Activated naive CD4-positive, alpha-beta T cell treated with anti-CD3 and anti-CD28 coated beads, Interleukin-2, amount 10 ng/mL, durations not matched to agents 7 days and 5 days (primary cell): ENCODE data around the gene H6PD.

Experiments used
- CTCF ChIA-PET: fragments of 350-600 bp; sonication (Branson Sonifier 250); formaldehyde crosslinking; loops from one replicate; lab custom pipeline; 2021; ENCODE audit warnings: antibody characterized with exemption; lab: Charles Lee
- DNase-seq: peaks from one replicate; pipeline ENCODE4 v3.0.0-alpha.2; 2020
- H3K27ac Mint-ChIP-seq: one replicate; pipeline ENCODE4 v1.8.0; 2021; ENCODE audit warnings: mild to moderate bottlenecking, moderate library complexity, mixed read lengths
- H3K27me3 Mint-ChIP-seq: one replicate; pipeline ENCODE4 v1.8.0; 2021; ENCODE audit warnings: mild to moderate bottlenecking, mixed read lengths
- H3K36me3 Mint-ChIP-seq: one replicate; pipeline ENCODE4 v1.8.0; 2021; ENCODE audit warnings: mixed read lengths
- H3K4me1 Mint-ChIP-seq: one replicate; pipeline ENCODE4 v1.8.0; 2021; ENCODE audit warnings: mixed read lengths
- H3K4me3 Mint-ChIP-seq: one replicate; pipeline ENCODE4 v1.8.0; 2021; ENCODE audit warnings: mild to moderate bottlenecking, moderate library complexity, mixed read lengths
- H3K9me3 Mint-ChIP-seq: one replicate; pipeline ENCODE4 v1.8.0; 2021; ENCODE audit warnings: mixed read lengths

H6PD gene

DNA sequence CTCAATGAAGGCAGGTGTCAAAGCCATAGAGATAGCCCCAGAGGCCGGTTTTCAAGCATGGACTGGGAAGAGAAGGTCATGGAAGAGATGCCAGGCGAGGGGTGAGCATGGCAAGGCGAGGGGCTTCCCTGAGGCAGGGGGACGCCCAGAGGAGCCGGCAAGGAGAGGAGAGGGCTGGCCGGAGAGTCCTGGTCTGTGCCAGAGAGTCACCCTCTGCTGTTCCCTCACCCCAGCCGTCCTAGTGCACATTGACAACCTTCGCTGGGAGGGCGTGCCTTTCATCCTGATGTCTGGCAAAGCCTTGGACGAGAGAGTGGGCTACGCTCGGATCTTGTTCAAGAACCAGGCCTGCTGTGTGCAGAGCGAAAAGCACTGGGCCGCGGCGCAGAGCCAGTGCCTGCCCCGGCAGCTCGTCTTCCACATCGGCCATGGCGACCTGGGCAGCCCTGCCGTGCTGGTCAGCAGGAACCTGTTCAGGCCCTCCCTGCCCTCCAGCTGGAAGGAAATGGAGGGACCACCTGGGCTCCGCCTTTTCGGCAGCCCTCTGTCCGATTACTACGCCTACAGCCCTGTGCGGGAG, 28.8 kb downstream of the H6PD start:
- Mint-ChIP-seq H3K4me1 (peaks cover 13% of the 10 kb centered on the region), H3K4me3 (no peak overlapping the region), H3K27me3 (no peaks in the 10 kb centered on the region), H3K36me3 (peaks cover 16% of the 10 kb centered on the region), H3K27ac (no peak overlapping the region), H3K9me3 (peaks cover 27% of the 10 kb centered on the region)
- CTCF ChIA-PET = no interaction called here
- no peak for DNase-seq

DNA sequence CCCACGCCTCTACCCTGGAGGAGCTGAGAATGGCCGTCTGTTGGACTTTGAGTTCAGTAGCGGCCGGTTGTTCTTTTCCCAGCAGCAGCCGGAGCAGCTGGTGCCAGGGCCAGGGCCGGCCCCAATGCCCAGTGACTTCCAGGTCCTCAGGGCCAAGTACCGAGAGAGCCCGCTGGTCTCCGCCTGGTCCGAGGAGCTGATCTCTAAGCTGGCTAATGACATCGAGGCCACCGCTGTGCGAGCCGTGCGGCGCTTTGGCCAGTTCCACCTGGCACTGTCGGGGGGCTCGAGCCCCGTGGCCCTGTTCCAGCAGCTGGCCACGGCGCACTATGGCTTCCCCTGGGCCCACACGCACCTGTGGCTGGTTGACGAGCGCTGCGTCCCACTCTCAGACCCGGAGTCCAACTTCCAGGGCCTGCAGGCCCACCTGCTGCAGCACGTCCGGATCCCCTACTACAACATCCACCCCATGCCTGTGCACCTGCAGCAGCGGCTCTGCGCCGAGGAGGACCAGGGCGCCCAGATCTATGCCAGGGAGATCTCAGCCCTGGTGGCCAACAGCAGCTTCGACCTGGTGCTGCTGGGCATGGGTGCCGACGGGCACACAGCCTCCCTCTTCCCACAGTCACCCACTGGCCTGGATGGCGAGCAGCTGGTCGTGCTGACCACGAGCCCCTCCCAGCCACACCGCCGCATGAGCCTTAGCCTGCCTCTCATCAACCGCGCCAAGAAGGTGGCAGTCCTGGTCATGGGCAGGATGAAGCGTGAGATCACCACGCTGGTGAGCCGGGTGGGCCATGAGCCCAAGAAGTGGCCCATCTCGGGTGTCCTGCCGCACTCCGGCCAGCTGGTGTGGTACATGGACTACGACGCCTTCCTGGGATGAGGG, 29.7 kb downstream of the H6PD start:
- Mint-ChIP-seq H3K9me3 (peaks cover 20% of the 10 kb centered on the region), H3K4me1 (peaks cover 13% of the 10 kb centered on the region), H3K4me3 (no peak overlapping the region), H3K27me3 (no peaks in the 10 kb centered on the region), H3K36me3 (peaks cover 12% of the 10 kb centered on the region), H3K27ac (no peak overlapping the region)
- DNase-seq = no peak
- CTCF ChIA-PET = interaction anchor here (5.7 to 6.7 kb wide), 2 partner anchors 192 to 226 kb away, joined by 64 to 65 read pairs; no protein-coding TSS in a partner anchor

DNA sequence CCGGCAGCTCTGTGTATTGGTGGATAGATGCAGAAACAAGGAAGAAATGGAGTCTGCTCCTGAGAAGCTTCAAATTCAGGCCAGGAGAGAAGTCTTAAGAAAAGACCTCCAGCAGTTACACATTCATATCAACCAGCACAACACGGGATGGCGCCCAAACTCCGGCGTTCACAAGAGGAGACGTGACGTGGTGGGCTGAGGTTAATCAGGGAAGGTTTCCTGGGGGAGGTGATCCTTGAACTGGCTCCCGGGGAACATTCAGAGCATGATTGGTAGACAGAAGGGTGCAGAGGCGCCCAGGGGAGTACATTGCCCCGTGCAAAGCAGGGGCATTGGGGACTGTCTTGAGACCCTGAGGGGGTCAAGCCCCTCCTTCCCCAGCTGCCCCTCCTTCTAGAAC, 30.5 kb downstream of the H6PD start:
- Mint-ChIP-seq H3K27me3 (peaks cover 6% of the 10 kb centered on the region), H3K27ac (no peak overlapping the region)
- CTCF ChIA-PET = interaction anchor here (1.1 to 6.7 kb wide), 3 partner anchors 25 to 225 kb away, joined by 3 to 65 read pairs (median 64); no protein-coding TSS in a partner anchor

DNA sequence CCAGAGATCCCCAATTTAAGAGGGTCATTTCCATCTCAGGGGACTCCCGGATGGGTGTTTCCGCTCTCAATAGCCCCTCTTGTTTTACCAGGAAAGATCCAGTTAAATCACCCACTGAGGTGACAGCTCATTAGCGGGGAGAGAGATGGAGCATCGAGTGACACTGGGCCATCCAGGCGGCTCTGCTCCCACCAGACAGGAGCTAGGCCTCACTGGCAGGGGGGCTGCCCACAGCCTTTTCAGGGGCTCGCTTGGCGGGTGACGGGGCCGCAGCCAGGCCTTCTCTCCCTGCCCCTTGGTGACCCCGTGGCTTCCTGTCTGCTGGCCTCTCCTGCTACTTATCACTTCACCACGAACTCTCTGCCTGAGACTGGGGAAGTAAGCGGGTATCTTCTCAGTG, 31.4 kb downstream of the H6PD start:
- Mint-ChIP-seq H3K27me3 (peaks cover 6% of the 10 kb centered on the region), H3K27ac (no peak overlapping the region), H3K36me3 (peaks cover 2% of the 10 kb centered on the region), H3K4me1 (peaks cover 13% of the 10 kb centered on the region), H3K9me3 (peaks cover 2% of the 10 kb centered on the region), H3K4me3 (no peak overlapping the region)
- no peak for DNase-seq
- CTCF ChIA-PET = interaction anchor here (1.0 to 6.7 kb wide), 6 partner anchors 24 to 306 kb away, joined by 3 to 65 read pairs (median 6); no protein-coding TSS in a partner anchor

More for the DNA sequence above, 30.5 kb downstream of the H6PD start:
- Mint-ChIP-seq H3K9me3 (peaks cover 12% of the 10 kb centered on the region), H3K36me3 (peaks cover 4% of the 10 kb centered on the region), H3K4me1 (peaks cover 13% of the 10 kb centered on the region), H3K4me3 (no peak overlapping the region)
- DNase-seq = no peak

DNA sequence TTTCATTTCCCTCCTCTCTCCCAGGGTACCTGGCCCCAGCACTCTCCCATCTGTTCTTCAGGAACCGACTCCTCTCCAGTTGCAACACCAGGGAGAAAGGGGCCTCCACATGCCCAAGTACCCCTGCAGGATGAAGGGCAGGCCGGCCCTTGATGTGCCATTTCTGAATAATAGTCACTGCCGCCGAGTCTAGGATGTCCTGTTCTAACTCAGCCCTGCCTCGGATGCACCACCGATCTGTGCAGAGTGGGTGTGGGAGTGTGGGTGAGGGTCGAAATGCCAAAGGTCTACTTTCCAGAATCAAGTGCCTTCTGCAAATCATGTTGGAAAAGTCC, 32.7 kb downstream of the H6PD start:
- H3K27ac Mint-ChIP-seq = no peak overlapping the region
- peaks cover 2% of the 10 kb centered on the region for H3K36me3 Mint-ChIP-seq
- no peak overlapping the region for H3K4me3 Mint-ChIP-seq
- H3K4me1 Mint-ChIP-seq = peaks cover 13% of the 10 kb centered on the region
- CTCF ChIA-PET = interaction anchor here (0.6 to 6.7 kb wide), 21 partner anchors 8 to 306 kb away, joined by 3 to 65 read pairs (median 4); no protein-coding TSS in a partner anchor
- H3K27me3 Mint-ChIP-seq = peaks cover 6% of the 10 kb centered on the region
- DNase-seq = no peak
- no peaks in the 10 kb centered on the region for H3K9me3 Mint-ChIP-seq

DNA sequence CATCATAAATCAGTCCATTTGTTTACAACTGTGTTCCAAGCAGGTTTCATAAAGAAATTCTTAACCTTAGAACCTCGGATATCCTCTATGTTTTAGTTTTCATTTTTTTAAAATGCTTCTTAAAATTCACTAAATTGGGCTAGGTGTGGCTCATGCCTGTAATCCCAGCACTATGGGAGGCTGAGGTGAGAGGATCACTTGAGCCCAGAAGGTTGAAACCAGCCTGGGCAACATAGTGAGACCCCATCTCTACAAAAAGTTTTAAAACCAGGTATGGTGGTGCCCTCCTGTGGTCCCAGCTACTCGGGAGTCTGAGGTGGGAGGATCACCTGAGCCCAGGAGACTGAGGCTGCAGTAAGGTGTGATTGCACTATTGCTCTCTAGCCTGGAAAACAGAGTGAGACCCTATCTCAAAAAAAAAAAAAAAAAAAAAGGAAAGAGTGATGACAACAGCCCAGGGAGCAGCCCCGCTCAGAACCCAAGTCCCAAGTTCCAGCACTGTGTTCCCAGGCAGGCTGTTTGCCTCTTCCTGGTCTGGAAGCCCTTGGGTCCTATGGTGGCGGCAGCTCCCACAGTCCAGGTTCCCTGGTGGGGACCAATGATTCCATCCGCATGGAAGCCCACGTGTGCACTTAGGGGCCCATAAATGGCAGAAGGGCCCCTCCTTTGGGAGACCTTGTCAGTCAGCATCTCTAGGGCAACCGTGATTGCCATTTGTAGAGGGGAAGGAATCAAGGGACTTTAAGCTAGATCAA, 33.4 kb downstream of the H6PD start:
- CTCF ChIA-PET = interaction anchor here (0.6 to 6.7 kb wide), 11 partner anchors 10 to 290 kb away, joined by 3 to 65 read pairs (median 5); no protein-coding TSS in a partner anchor
- Mint-ChIP-seq H3K4me1 (peaks cover 13% of the 10 kb centered on the region), H3K9me3 (no peaks in the 10 kb centered on the region), H3K36me3 (peaks cover 2% of the 10 kb centered on the region), H3K27ac (no peak overlapping the region), H3K27me3 (peaks cover 6% of the 10 kb centered on the region), H3K4me3 (no peak overlapping the region)
- no peak for DNase-seq

DNA sequence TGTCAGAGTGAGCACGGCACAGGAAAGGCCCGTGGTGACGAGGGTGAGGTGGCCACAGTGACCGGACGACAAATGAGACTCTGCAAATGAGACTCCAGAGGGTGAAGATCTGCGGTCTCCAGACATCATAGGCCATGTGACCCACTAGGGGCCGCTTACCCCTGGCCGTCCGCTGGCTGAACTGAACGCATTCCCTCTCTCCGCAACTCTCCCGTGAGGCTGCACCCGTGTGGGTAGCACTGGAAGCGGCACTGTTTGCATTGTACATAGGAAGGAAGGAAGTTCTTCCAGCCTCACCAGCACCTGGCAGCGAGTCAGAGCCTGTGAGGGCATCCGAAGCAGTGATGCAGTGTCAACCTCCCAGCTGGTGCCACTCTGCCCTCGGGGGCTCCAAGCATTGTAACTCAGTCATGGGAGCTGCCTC, 34.5 kb downstream of the H6PD start:
- H3K27me3 Mint-ChIP-seq = peaks cover 6% of the 10 kb centered on the region
- H3K36me3 Mint-ChIP-seq = peaks cover 2% of the 10 kb centered on the region
- H3K27ac Mint-ChIP-seq = no peak overlapping the region

DNA sequence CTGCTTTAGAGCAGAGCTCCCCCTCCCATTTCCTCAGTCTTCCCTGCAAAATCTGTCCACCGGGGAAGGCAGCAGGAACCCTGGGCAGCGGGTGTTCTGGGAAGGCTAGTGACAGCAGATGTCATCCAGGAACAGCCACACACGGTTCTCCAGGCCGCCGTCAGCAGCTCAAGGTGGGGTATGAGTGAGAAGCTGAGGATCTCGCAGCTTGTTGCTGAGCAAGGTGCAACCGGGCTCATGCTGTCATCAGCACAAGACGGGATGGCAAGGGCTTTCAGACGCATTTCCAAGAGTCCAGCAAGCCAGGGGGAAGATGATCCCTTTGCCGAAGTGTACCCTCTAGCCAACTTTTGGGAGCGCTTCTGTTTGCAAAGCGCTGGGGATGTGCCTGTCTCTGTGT, 35.1 kb downstream of the H6PD start:
- Mint-ChIP-seq H3K27me3 (peaks cover 6% of the 10 kb centered on the region), H3K9me3 (no peaks in the 10 kb centered on the region), H3K36me3 (peaks cover 2% of the 10 kb centered on the region), H3K4me1 (peaks cover 13% of the 10 kb centered on the region), H3K4me3 (no peak overlapping the region), H3K27ac (no peak overlapping the region)
- no peak for DNase-seq
- CTCF ChIA-PET = interaction anchor here (0.7 to 6.7 kb wide), 4 partner anchors 18 to 220 kb away, joined by 3 to 65 read pairs (median 34); no protein-coding TSS in a partner anchor

More for the DNA sequence above, 34.5 kb downstream of the H6PD start:
- H3K4me3 Mint-ChIP-seq = no peak overlapping the region
- peaks cover 13% of the 10 kb centered on the region for H3K4me1 Mint-ChIP-seq
- CTCF ChIA-PET = interaction anchor here (1.4 to 6.7 kb wide), 4 partner anchors 9 to 221 kb away, joined by 5 to 65 read pairs (median 35); no protein-coding TSS in a partner anchor
- DNase-seq = no peak
- H3K9me3 Mint-ChIP-seq = no peaks in the 10 kb centered on the region

DNA sequence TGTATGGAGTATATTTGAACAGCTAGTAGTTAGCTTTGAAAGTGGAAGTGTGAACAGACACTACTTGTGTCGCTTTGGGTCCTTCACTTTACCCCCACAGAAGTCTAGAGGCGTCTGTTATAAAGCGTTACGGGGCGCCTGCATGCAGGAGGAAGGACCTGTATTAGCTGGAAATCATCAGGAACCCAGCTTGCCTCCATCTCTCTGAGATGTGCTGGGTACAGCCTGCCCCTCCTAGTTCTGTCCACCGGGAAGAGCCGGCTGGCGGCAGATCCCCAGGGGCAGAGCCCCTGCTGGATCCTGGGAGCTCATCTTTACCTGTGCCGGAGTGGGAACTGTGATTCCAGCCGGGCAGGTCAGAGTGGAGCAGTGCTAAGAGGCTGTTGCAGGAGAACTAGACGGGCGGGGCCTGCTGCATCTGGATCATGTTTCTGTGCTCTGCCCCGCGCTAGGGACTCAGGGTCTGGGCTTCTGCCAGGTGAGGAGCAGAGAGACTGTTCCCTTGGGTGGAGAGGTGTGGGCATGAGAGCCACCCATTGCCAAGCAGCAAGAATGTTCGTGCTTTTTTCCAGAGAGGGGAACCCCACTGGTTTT, 35.8 kb downstream of the H6PD start:
- Mint-ChIP-seq H3K4me3 (no peak overlapping the region), H3K36me3 (no peaks in the 10 kb centered on the region), H3K27ac (no peak overlapping the region), H3K4me1 (peaks cover 18% of the 10 kb centered on the region), H3K9me3 (no peaks in the 10 kb centered on the region), H3K27me3 (peaks cover 12% of the 10 kb centered on the region)
- no peak for DNase-seq
- CTCF ChIA-PET = interaction anchor here (0.7 to 6.7 kb wide), 4 partner anchors 17 to 220 kb away, joined by 3 to 65 read pairs (median 34); no protein-coding TSS in a partner anchor

DNA sequence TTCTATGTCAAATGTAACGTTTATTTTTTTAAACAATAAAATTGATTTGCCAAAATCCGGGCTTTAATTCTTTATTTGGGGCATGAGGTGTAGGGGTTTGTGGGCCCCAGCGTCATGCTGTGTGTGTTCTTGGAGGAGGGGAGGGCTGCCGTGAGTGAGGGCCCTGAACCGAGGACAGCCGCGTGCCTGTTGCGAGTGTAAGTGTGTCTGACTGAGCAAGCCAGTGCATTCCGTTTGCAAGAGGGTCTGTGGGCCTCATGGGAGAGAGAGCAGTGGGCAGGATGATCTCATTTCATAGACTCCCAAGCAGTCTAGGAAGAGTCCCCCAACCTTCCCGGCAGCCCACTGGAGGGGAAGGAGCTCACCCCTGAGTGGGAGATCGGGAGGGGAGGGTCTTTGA, 36.7 kb downstream of the H6PD start:
- Mint-ChIP-seq H3K9me3 (no peaks in the 10 kb centered on the region), H3K27me3 (peaks cover 18% of the 10 kb centered on the region), H3K4me3 (no peak overlapping the region), H3K36me3 (no peaks in the 10 kb centered on the region), H3K4me1 (peaks cover 25% of the 10 kb centered on the region), H3K27ac (no peak overlapping the region)
- CTCF ChIA-PET = interaction anchor here (1.3 kb wide), 1 partner anchor 18 kb away, joined by 5 read pairs; no protein-coding TSS in a partner anchor
- no peak for DNase-seq

DNA sequence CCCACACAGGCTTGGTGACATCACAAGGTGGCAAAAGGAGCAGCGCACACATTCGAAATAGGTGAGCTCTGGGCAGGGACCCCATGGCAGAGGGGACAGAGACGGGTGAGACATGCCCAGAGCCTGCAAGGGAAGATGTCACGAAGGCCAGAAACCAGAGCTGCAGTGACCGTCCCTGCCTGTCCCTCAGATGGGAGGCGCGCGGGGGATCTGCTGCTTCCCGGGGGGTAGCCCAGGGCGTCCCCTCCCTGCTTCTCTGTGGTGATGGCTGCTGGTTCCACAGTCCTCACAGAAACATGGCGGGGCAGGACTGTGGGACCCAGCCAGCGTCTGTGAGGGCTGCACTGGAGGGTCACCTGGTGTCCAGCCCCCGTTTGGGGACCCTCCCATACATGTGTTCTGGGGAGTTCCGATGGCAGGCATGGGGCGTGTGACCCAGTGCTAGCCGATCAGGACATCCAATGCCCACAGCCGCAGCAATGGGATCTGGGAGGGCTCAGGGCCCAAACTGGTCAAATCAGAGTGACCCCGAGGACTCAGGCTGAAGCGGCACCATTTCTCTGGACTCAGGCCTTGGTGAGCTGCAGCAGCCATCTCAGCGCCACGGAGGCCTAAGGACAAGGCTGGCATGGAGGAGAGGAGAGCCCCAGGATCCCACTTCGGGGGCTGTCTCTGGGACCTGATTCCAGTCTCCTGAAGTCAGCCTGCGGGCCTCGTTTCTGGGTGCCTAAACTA, 37.5 kb downstream of the H6PD start:
- CTCF ChIA-PET = interaction anchor here (1.3 to 1.7 kb wide), 2 partner anchors 17 to 219 kb away, joined by 5 to 7 read pairs; no protein-coding TSS in a partner anchor
- Mint-ChIP-seq H3K4me1 (peaks cover 19% of the 10 kb centered on the region), H3K27ac (no peak overlapping the region), H3K4me3 (no peak overlapping the region), H3K27me3 (peaks cover 18% of the 10 kb centered on the region), H3K9me3 (no peaks in the 10 kb centered on the region), H3K36me3 (no peaks in the 10 kb centered on the region)
- no peak for DNase-seq

DNA sequence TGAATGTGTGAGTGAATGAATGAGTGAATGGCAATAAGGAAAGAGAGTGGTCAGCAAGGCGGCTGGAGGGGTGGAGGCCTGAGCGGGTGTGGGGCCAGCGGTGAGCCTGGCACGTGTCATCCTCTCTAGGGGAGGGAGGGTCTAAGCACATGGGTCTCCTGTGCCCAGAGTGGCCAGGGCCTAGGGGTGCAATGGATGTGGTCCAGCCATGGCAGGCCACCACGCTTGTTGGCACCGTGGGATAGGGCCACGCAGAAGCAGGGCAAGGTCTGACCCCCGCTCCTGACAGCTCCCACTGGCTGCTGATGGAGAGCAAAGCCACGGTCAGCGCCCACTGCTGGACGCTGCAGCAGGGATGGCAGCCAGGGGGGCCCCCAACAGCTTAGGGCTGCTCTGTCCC, 38.6 kb downstream of the H6PD start:
- H3K4me3 Mint-ChIP-seq = no peak overlapping the region
- H3K36me3 Mint-ChIP-seq = no peaks in the 10 kb centered on the region
- CTCF ChIA-PET = interaction anchor here (1.7 kb wide), 1 partner anchor 217 kb away, joined by 7 read pairs; no protein-coding TSS in a partner anchor
- peaks cover 15% of the 10 kb centered on the region for H3K4me1 Mint-ChIP-seq
- no peak for DNase-seq
- no peak overlapping the region for H3K27ac Mint-ChIP-seq
- H3K27me3 Mint-ChIP-seq = peaks cover 18% of the 10 kb centered on the region
- H3K9me3 Mint-ChIP-seq = peaks cover 3% of the 10 kb centered on the region

DNA sequence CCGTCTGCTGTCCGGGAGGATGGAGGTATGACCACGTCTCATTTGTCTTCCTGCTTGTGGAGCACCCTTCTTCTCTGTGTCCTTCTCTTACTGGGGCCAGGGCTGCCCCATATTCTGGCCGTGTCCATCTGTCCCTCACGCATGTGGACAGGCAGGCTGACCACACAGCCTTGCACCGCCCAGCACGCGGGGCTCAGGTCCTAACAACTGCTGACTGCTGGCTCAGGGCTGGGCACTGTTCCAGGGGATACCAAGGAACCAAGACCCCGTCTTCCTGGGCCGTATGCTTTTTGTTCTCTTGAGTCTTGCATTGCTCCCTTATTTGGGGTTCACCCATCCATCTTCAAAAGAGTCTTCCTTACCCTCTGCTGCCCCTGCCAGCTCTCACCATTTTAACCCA, 40.6 kb downstream of the H6PD start:
- Mint-ChIP-seq H3K9me3 (peaks cover 3% of the 10 kb centered on the region), H3K27me3 (peaks cover 23% of the 10 kb centered on the region), H3K4me3 (no peak overlapping the region), H3K4me1 (peaks cover 29% of the 10 kb centered on the region), H3K36me3 (no peaks in the 10 kb centered on the region), H3K27ac (no peak overlapping the region)
- DNase-seq = no peak
- CTCF ChIA-PET = interaction anchor here (0.8 to 1.3 kb wide), 7 partner anchors 8 to 216 kb away, joined by 3 to 8 read pairs (median 5); no protein-coding TSS in a partner anchor
